ENCODE measurements around the gene SEC14L3. TPM values are rescaled to one million over a fixed set of nuclear protein-coding genes. Genes with fewer than 3 reads are reported as not detected.
A peak's percentile ranks its signal among the peaks of the same experiment; 100 is the strongest.

The SEC14L3 gene
- total and polyA plus RNA-seq, 10 of the 15 experiments (the other 5 are each of a cell fraction or from before 2014, with no cell fraction given): 0.03 TPM; not detected in 9

DNA sequence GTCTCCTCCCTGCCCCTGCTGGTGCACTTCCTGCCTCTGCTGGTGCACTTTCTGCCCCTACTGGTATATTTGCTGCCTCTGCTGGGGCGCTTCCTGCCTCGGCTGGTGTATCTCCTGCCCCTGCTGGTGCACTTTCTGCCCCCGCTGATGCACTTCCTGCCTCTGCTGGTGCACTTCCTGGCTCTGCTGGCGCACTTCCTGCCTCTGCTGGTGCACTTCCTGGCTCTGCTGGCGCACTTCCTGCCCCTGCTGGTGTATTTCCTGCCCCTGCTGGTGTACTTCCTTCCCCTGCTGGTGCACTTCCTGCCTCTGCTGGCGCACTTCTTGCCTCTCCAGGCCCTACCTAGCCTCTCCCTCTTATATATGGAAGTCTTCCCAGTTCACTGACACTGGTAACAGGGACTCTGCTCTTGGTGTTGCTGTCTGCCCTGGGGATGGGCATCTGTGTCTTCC lies 36.1 kb downstream of the SEC14L3 start (continued):
- TF ChIP-seq, protein P1, sequence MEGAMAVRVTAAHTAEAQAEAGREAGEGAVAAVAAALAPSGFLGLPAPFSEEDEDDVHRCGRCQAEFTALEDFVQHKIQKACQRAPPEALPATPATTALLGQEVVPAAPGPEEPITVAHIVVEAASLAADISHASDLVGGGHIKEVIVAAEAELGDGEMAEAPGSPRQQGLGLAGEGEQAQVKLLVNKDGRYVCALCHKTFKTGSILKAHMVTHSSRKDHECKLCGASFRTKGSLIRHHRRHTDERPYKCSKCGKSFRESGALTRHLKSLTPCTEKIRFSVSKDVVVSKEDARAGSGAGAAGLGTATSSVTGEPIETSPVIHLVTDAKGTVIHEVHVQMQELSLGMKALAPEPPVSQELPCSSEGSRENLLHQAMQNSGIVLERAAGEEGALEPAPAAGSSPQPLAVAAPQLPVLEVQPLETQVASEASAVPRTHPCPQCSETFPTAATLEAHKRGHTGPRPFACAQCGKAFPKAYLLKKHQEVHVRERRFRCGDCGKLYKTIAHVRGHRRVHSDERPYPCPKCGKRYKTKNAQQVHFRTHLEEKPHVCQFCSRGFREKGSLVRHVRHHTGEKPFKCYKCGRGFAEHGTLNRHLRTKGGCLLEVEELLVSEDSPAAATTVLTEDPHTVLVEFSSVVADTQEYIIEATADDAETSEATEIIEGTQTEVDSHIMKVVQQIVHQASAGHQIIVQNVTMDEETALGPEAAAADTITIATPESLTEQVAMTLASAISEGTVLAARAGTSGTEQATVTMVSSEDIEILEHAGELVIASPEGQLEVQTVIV (IDR thresholded peaks at IDR 0.05; ENCODE audit: borderline replicate concordance, partially characterized antibody): peak; percentile 30
- no peak for TF ChIP-seq NRF1 (conservative IDR thresholded peaks at IDR 0.05; ENCODE audit: low read depth, low read length)
- peak; percentile 93 for TF ChIP-seq CREB1 (IDR thresholded peaks at IDR 0.05; ENCODE audit: low read depth)
- peak; percentile 71 for TF ChIP-seq IKZF1 (conservative IDR thresholded peaks at IDR 0.05)
- peak; percentile 86 for TF ChIP-seq CREM (IDR thresholded peaks at IDR 0.05; ENCODE audit: low read depth)

DNA sequence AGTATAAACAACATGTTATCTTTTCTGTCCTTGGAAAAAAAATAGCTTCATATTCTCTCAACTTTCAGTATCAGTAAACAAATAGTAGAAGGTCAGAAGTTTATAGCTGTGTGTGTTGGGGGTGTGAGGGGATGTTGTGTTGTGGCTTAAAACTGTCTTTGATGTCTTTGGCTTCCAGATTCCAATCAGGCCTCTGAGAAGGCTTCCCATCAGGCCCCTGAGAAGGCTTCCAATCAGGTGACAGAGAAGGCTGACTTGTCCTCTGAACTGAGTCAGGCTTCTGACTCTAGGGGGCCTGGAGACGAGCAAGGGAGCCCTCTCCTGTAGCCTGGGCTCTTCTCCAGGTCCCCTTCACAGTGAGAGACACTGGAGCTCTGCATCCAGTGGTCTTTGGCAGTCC lies 37.0 kb downstream of the SEC14L3 start:
- ChIA-PET CTCF (interaction anchor here (0.8 to 3.8 kb wide), 3 partner anchors 9 to 43 kb away, joined by 3 to 21 read pairs (median 5); partner anchors contain the start of gene MTFP1), SMC1A (ENCODE audit: uncharacterized antibody, unreplicated experiment) (interaction anchor here (0.9 to 2.2 kb wide), 4 partner anchors 9 to 43 kb away, joined by 3 to 11 read pairs (median 4); no protein-coding TSS in a partner anchor), RAD21 (ENCODE audit: unreplicated experiment) (interaction anchor here (0.9 kb wide), 1 partner anchor 320 kb away, joined by 3 read pairs; no protein-coding TSS in a partner anchor), POLR2A (interaction anchor here (1.0 kb wide), 1 partner anchor 8 kb away, joined by 3 read pairs; no protein-coding TSS in a partner anchor)
- Histone ChIP-seq H3K9me3 (replicated peaks; ENCODE audit: control insufficient read depth, insufficient read depth, low read length) (peaks cover 8% of the 10 kb centered on the region; the same call in 2 of the 3 replicates), H3K79me2 (ENCODE audit: control insufficient read depth, insufficient read depth, low read length) (no peaks in the 10 kb centered on the region), H3K27ac (ENCODE audit: control insufficient read depth, insufficient read depth) (no peak overlapping the region), H3K4me2 (ENCODE audit: control insufficient read depth, insufficient read depth) (peak overlapping the region; percentile 59), H3K36me3 (ENCODE audit: control insufficient read depth in 2 of 2, insufficient read depth in 2 of 2, low read length in 1 of 2) (no peaks in the 10 kb centered on the region), H3K4me3 (no peak overlapping the region), H3K27me3 (replicated peaks in 1 of 2; ENCODE audit: control insufficient read depth in 2 of 2, insufficient read depth in 2 of 2, low read length in 1 of 2) (no peaks in the 10 kb centered on the region), H3K4me1 (ENCODE audit: control insufficient read depth, insufficient read depth, low read length) (peaks cover 8% of the 10 kb centered on the region), H4K20me1 (ENCODE audit: control insufficient read depth, insufficient read depth) (no peaks in the 10 kb centered on the region), H2AFZ (ENCODE audit: control insufficient read depth, low read depth, low read length) (no peak overlapping the region), H3K9ac (ENCODE audit: control insufficient read depth, insufficient read depth, low read length) (no peak overlapping the region)
- intact Hi-C loops (cut with micrococcal nuclease; ENCODE audit: unreplicated experiment): no loop called here
- no TSS peak for BruUV-seq (replicated peaks)
- in situ Hi-C loops (cut with MboI): no loop called here
- ATAC-seq (no peak), DNase-seq (ENCODE audit: low read depth, low spot score) (no peak), FAIRE-seq (no peak)
- TF ChIP-seq TCF12 (IDR thresholded peaks at IDR 0.05; ENCODE audit: low read depth, low read length) (no peak), ATF7 (IDR thresholded peaks at IDR 0.05; ENCODE audit: low read depth) (no peak), BCL11A (IDR thresholded peaks at IDR 0.05; ENCODE audit: low read depth, low read length) (no peak), MXI1 (IDR thresholded peaks at IDR 0.05; ENCODE audit: low read depth, low read length) (no peak), BACH1 (IDR thresholded peaks at IDR 0.05; ENCODE audit: borderline replicate concordance) (no peak), IKZF2 (IDR thresholded peaks at IDR 0.05) (no peak)
- 85% methylated on average over 1 of the region's 1 CpG for WGBS (ENCODE audit: insufficient coverage, insufficient replicate concordance, low lambda C conversion rate, missing lambda C conversion rate)

Data from GM12878 (cell line).